OCI-LY1 (cell line): ENCODE data around the gene NRP1.

ENCODE experiments used
- H2AFZ ChIP-seq: fragments of 200-600 bp; sonication (generic), shearing (Covaris generic); 2 replicates; pipeline ENCODE4 v1.6.0; 2014; ENCODE audit warnings: antibody characterized with exemption, mild to moderate bottlenecking, low read length
- H3F3A ChIP-seq: fragments of 200-600 bp; sonication (generic), shearing (Covaris generic); 2 replicates; pipeline ENCODE4 v1.6.0; 2014; ENCODE audit warnings: mild to moderate bottlenecking, antibody characterized with exemption, low read length, moderate library complexity; ENCODE audit not compliant: insufficient read depth
- H3K27ac ChIP-seq: fragments of 200-600 bp; sonication (generic); 2 replicates; pipeline ENCODE4 v1.5.1; 2014; ENCODE audit warnings: low read length, mixed run types, mild to moderate bottlenecking, low read depth; ENCODE audit not compliant: poor library complexity, severe bottlenecking
- H3K27me3 ChIP-seq: fragments of 200-600 bp; sonication (generic); 2 replicates; pipeline ENCODE4 v1.6.0; 2014; ENCODE audit warnings: antibody characterized with exemption, mild to moderate bottlenecking, low read length, moderate library complexity; ENCODE audit not compliant: insufficient read depth
- H3K36me3 ChIP-seq: fragments of 200-600 bp; sonication (generic); 2 replicates; pipeline ENCODE4 v1.6.1; 2014; ENCODE audit warnings: mild to moderate bottlenecking, antibody characterized with exemption, low read length, moderate library complexity, mixed read lengths; ENCODE audit not compliant: insufficient read depth
- H3K4me1 ChIP-seq: fragments of 200-600 bp; sonication (generic); 2 replicates; pipeline ENCODE4 v1.5.1; 2014; ENCODE audit warnings: mild to moderate bottlenecking, low read length, moderate library complexity; ENCODE audit not compliant: insufficient read depth, severe bottlenecking
- H3K4me2 ChIP-seq: fragments of 200-600 bp; sonication (generic), shearing (Covaris generic); 2 replicates; pipeline ENCODE4 v1.6.1; 2014; ENCODE audit warnings: low read length
- H3K4me3 ChIP-seq: fragments of 200-600 bp; sonication (generic); 2 replicates; pipeline ENCODE4 v1.5.1; 2014; ENCODE audit warnings: low read length, low read depth, mild to moderate bottlenecking, mixed read lengths; ENCODE audit not compliant: poor library complexity, severe bottlenecking
- H3K79me2 ChIP-seq: fragments of 200-600 bp; shearing (Covaris generic); 2 replicates; pipeline ENCODE4 v1.6.1; 2016; ENCODE audit warnings: mixed run types, low read length, mixed read lengths; ENCODE audit not compliant: insufficient read depth
- H3K9ac ChIP-seq: fragments of 200-600 bp; sonication (generic), shearing (Covaris generic); 2 replicates; pipeline ENCODE4 v1.6.1; 2014; ENCODE audit warnings: mild to moderate bottlenecking, low read length, mixed read lengths
- H3K9me2 ChIP-seq: fragments of 200-600 bp; sonication (generic), shearing (Covaris generic); 2 replicates; pipeline ENCODE4 v1.6.1; 2014; ENCODE audit warnings: low read depth, mild to moderate bottlenecking, low read length, mixed read lengths
- H3K9me3 ChIP-seq: fragments of 200-600 bp; shearing (Covaris generic); 2 replicates; pipeline ENCODE4 v1.6.1; 2014; ENCODE audit warnings: low read length, mixed read lengths
- H4K20me1 ChIP-seq: fragments of 200-600 bp; sonication (generic), shearing (Covaris generic); 2 replicates; pipeline ENCODE4 v1.6.0; 2016; ENCODE audit warnings: mild to moderate bottlenecking, low read length; ENCODE audit not compliant: insufficient read depth
- EZH2 ChIP-seq: fragments of 200-600 bp; sonication (generic), shearing (Covaris generic); IDR thresholded peaks from 2 replicates; pipeline ENCODE4 v1.8.0; 2017; ENCODE audit warnings: borderline replicate concordance, mixed run types, mild to moderate bottlenecking, antibody characterized with exemption, low read length, moderate library complexity, mixed read lengths
- TF ChIP-seq, protein P1 (sequence below): fragments of 200-600 bp; sonication (generic), shearing (Covaris generic); IDR thresholded peaks from 2 replicates; pipeline ENCODE4 v1.5.1; 2017; ENCODE audit warnings: mild to moderate bottlenecking, antibody characterized with exemption, low read length, moderate library complexity, mixed read lengths

NRP1 gene

DNA sequence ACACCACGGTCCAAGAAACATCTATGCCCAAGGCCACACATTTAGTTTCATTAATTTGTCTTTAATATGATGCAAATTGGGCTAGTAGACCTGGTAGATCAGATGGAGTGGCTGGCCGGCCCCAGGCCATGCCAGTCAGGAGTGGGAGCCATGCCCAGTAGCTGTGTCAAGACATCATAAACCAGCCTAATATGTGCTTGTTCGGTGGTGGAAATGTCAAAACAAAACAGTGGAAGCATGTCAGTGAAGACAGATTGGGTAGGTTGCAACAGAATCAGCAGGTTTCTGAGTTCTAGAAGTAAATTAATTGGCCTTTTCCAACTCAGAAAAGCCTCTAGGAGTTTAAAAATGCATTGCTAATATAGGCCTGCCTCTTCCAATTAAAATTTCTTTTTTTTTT is 124.7 kb downstream of the NRP1 start:
- Histone ChIP-seq H3F3A (no peaks in the 10 kb centered on the region), H3K4me1 (no peaks in the 10 kb centered on the region), H3K4me2 (no peak overlapping the region), H3K79me2 (no peaks in the 10 kb centered on the region), H3K4me3 (no peak overlapping the region), H3K36me3 (no peaks in the 10 kb centered on the region), H3K9ac (no peak overlapping the region), H3K9me3 (no peaks in the 10 kb centered on the region), H3K9me2 (no peaks in the 10 kb centered on the region), H3K27me3 (no peaks in the 10 kb centered on the region), H2AFZ (no peak overlapping the region), H3K27ac (no peak overlapping the region), H4K20me1 (no peaks in the 10 kb centered on the region)
- no peak for TF ChIP-seq EZH2
- TF ChIP-seq, protein P1, sequence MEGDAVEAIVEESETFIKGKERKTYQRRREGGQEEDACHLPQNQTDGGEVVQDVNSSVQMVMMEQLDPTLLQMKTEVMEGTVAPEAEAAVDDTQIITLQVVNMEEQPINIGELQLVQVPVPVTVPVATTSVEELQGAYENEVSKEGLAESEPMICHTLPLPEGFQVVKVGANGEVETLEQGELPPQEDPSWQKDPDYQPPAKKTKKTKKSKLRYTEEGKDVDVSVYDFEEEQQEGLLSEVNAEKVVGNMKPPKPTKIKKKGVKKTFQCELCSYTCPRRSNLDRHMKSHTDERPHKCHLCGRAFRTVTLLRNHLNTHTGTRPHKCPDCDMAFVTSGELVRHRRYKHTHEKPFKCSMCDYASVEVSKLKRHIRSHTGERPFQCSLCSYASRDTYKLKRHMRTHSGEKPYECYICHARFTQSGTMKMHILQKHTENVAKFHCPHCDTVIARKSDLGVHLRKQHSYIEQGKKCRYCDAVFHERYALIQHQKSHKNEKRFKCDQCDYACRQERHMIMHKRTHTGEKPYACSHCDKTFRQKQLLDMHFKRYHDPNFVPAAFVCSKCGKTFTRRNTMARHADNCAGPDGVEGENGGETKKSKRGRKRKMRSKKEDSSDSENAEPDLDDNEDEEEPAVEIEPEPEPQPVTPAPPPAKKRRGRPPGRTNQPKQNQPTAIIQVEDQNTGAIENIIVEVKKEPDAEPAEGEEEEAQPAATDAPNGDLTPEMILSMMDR, result no peak

DNA sequence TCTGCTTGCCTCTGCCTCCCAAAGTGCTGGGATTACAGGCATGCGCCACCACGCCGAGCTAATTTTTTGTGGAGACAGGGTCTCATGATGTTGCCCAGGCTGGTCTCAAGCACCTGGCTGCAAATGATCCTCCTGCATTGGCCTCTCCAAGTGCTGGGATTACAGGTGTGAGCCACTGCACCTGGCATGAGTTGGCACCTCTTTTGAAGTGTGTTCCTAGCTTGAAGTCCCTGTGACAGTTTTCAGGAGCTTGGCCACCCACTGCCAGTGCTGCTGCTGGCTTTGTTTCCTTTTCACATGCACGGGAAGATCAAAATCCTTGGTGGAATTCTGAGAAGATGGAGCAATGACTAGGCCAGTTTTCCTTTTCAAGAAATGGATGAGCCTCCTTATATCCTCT is 126.3 kb downstream of the NRP1 start:
- TF ChIP-seq, protein P1, result no peak
- TF ChIP-seq EZH2, result no peak
- no peaks in the 10 kb centered on the region for H3F3A ChIP-seq
- H3K27ac ChIP-seq, result no peak overlapping the region
- no peak overlapping the region for H3K4me2 ChIP-seq
- no peak overlapping the region for H3K9ac ChIP-seq
- no peaks in the 10 kb centered on the region for H3K36me3 ChIP-seq
- H3K79me2 ChIP-seq, result no peaks in the 10 kb centered on the region
- H3K9me3 ChIP-seq, result no peaks in the 10 kb centered on the region
- no peak overlapping the region for H2AFZ ChIP-seq
- H3K27me3 ChIP-seq, result no peaks in the 10 kb centered on the region
- H3K4me3 ChIP-seq, result no peak overlapping the region
- no peaks in the 10 kb centered on the region for H3K4me1 ChIP-seq
- H3K9me2 ChIP-seq, result no peaks in the 10 kb centered on the region
- no peaks in the 10 kb centered on the region for H4K20me1 ChIP-seq

DNA sequence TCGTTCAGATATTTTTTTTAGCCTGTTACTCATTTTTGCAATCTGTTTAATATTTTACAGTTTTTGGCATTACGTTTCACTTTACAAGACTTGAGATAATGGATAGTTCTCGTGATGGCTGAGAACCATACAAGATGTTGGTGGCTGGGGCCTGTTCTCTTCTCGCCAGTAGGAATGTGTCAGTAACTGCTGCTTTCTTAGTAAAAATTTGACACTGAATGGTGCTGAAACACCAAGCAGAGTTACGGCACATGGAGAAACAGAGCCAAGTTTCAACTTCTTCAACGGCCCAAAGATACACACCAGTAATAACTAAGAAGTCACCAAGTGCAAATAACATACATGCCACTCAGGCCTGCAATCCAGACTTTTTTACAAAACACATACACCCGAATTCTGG is 130.4 kb downstream of the NRP1 start:
- no peak overlapping the region for H3K4me2 ChIP-seq
- no peaks in the 10 kb centered on the region for H4K20me1 ChIP-seq
- H3K36me3 ChIP-seq, result no peaks in the 10 kb centered on the region
- no peaks in the 10 kb centered on the region for H3K9me2 ChIP-seq
- no peaks in the 10 kb centered on the region for H3K79me2 ChIP-seq
- H3K9ac ChIP-seq, result no peak overlapping the region
- no peaks in the 10 kb centered on the region for H3K9me3 ChIP-seq
- TF ChIP-seq, protein P1, result no peak
- TF ChIP-seq EZH2, result no peak
- no peak overlapping the region for H3K27ac ChIP-seq
- no peaks in the 10 kb centered on the region for H3K4me1 ChIP-seq
- H3K27me3 ChIP-seq, result no peaks in the 10 kb centered on the region
- H2AFZ ChIP-seq, result no peak overlapping the region
- no peaks in the 10 kb centered on the region for H3F3A ChIP-seq
- no peak overlapping the region for H3K4me3 ChIP-seq
